ENCODE results near the gene NOCT. TPM values are rescaled to one million over a fixed set of nuclear protein-coding genes. Genes with fewer than 3 reads are reported as not detected.
"Not testable (repeated sequence)": the region's sequence is repeated elsewhere in the genome, so short reads cannot be mapped to it uniquely, and the experiment has no call there.

The NOCT gene
- total and polyA plus RNA-seq, 7 donors: 3.9 to 21.8 (median 11.4) TPM

DNA sequence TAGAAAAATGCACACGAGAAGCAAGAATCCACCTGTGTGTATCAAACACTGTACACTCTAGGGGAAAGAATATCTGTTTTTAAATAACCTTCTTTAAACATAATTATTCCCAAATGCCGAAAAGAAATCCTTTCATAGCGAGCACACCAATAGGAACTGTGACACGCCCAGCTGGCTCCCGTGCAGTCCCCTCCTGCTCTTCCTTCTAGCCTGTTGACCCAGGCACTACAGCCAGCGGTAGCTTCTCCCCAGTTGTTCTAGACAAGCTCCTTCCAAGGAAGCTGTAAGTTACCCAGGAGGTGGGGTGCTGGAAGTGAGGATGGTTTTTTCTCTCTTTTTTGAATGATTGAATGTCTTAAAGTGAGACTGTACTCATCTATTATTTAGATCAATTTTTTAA is 19.5 kb upstream of the NOCT start:
- TF ChIP-seq, protein P1, sequence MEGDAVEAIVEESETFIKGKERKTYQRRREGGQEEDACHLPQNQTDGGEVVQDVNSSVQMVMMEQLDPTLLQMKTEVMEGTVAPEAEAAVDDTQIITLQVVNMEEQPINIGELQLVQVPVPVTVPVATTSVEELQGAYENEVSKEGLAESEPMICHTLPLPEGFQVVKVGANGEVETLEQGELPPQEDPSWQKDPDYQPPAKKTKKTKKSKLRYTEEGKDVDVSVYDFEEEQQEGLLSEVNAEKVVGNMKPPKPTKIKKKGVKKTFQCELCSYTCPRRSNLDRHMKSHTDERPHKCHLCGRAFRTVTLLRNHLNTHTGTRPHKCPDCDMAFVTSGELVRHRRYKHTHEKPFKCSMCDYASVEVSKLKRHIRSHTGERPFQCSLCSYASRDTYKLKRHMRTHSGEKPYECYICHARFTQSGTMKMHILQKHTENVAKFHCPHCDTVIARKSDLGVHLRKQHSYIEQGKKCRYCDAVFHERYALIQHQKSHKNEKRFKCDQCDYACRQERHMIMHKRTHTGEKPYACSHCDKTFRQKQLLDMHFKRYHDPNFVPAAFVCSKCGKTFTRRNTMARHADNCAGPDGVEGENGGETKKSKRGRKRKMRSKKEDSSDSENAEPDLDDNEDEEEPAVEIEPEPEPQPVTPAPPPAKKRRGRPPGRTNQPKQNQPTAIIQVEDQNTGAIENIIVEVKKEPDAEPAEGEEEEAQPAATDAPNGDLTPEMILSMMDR (IDR thresholded peaks at IDR 0.05): no peak
- H3K27me3 ChIP-seq (ENCODE audit: insufficient read depth in 3 of 3, low read length in 2 of 3): no peaks in the 10 kb centered on the region
- H3K9me3 ChIP-seq: no peaks in the 10 kb centered on the region
- H3K4me1 ChIP-seq: no peaks in the 10 kb centered on the region
- intact Hi-C loops (cut with DNase I): no loop called here
- H3K4me3 ChIP-seq: no peak overlapping the region
- no peak overlapping the region for H3K27ac ChIP-seq
- ATAC-seq (no peak), DNase-seq (no peak)
- 72 to 78% (median 73%) methylated on average over 6 of the region's 6 CpGs for WGBS, 3 donors
- H3K36me3 ChIP-seq (ENCODE audit: insufficient read depth in 1 of 2, low read depth in 1 of 2): no peaks in the 10 kb centered on the region

DNA sequence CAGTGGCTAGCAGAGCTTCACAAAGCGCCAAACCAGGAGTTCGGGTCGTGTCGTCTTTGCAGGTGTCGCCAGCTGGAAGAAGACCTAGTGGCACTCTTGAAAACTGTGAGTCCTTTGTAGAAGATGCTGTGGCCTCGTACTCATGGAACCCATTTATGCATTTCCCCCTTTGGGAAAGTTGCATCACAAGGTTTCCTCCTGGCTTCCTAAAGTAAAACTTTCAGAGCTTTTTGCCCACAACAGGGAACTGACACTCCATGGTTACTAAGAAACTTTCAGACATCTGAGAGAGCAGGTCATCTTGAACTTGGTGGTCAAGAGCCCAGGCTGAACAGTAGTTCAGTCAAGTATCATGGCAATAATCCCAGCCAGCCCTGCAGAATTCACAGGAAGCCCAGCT is 15.9 kb upstream of the NOCT start:
- ATAC-seq (no peak), DNase-seq (no peak)
- Histone ChIP-seq H3K27ac (no peak overlapping the region), H3K4me3 (no peak overlapping the region), H3K36me3 (ENCODE audit: insufficient read depth in 1 of 2, low read depth in 1 of 2) (no peaks in the 10 kb centered on the region), H3K9me3 (no peaks in the 10 kb centered on the region), H3K4me1 (no peaks in the 10 kb centered on the region), H3K27me3 (ENCODE audit: insufficient read depth in 3 of 3, low read length in 2 of 3) (no peaks in the 10 kb centered on the region)
- 88 to 97% (median 90%) methylated on average over 6 of the region's 6 CpGs for WGBS, 3 donors
- intact Hi-C loops (cut with DNase I): no loop called here
- TF ChIP-seq, protein P1 (IDR thresholded peaks at IDR 0.05): no peak

DNA sequence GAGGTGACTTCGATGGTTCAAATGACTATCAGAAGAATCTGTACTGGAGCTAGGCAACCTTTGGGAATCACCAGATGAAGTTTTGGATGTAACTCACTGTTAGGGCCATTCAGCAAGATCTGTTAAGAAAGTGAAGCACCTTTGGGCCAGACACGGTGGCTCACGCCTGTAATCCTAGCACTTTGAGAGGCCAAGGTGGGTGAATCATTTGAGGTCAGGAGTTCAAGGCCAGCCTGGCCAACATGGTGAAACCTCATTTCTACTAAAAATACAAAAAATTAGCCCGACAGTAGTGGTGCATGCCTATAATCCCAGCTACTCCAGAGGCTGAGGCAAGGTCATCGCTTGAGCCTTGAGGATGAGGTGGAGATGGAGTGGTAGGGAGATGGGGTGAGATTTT is 15.4 kb upstream of the NOCT start:
- ATAC-seq; DNase-seq; H3K4me1 ChIP-seq; H3K27me3 ChIP-seq (ENCODE audit: insufficient read depth in 3 of 3, low read length in 2 of 3); H3K36me3 ChIP-seq (ENCODE audit: insufficient read depth in 1 of 2, low read depth in 1 of 2); H3K4me3 ChIP-seq; H3K9me3 ChIP-seq; intact Hi-C loops (cut with DNase I); H3K27ac ChIP-seq: not testable (repeated sequence)
- 94 to 96% (median 95%) methylated on average over 5 of the region's 5 CpGs for WGBS, 3 donors

DNA sequence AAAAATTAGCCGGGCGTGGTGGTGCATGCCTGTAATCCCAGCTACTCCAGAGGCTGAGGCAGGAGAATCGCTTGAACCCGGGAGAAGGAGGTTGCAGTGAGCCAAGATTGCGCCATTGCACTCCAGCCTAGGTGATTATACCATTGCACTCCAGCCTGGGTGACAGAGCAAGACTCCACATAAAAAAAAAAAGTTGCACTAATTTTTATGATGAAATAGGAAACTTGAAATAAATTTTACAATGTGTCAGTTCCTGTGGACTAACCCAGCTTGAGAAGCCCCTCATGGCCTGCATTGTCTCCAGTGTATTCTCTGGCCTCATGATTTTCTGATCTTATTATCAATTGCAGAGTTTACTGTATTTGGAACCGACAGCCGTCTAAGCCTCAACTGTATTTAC is 14.2 kb upstream of the NOCT start:
- H3K27me3 ChIP-seq (ENCODE audit: insufficient read depth in 3 of 3, low read length in 2 of 3); ATAC-seq; DNase-seq; H3K27ac ChIP-seq; H3K4me3 ChIP-seq; intact Hi-C loops (cut with DNase I); H3K36me3 ChIP-seq (ENCODE audit: insufficient read depth in 1 of 2, low read depth in 1 of 2); H3K9me3 ChIP-seq; H3K4me1 ChIP-seq: not testable (repeated sequence)
- WGBS, 3 donors: 90 to 92% (median 91%) methylated on average over 7 of the region's 7 CpGs

DNA sequence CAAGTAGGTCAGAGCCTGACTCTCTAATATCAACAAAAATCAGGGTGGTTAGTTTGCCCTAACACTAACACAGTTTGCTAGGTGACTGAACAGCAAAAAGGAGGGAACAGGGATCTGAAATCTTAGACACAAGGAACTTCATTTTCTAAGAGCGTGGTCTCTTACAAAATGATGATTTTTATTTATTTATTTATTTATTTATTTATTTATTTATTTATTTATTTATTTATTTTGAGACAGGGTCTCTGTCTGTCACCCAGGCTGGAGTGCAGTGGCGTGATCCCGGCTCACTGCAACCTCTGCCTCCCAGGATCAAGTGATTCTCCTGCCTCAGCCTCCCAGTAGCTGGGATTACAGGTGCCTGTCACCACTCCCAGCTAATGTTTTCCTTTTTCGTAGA is 11.9 kb upstream of the NOCT start:
- H3K27me3 ChIP-seq (ENCODE audit: insufficient read depth in 3 of 3, low read length in 2 of 3); intact Hi-C loops (cut with DNase I); DNase-seq; H3K9me3 ChIP-seq; H3K4me3 ChIP-seq; H3K36me3 ChIP-seq (ENCODE audit: insufficient read depth in 1 of 2, low read depth in 1 of 2); H3K27ac ChIP-seq; H3K4me1 ChIP-seq; ATAC-seq: not testable (repeated sequence)
- 87 to 98% (median 96%) methylated on average over 4 of the region's 4 CpGs for WGBS, 3 donors

DNA sequence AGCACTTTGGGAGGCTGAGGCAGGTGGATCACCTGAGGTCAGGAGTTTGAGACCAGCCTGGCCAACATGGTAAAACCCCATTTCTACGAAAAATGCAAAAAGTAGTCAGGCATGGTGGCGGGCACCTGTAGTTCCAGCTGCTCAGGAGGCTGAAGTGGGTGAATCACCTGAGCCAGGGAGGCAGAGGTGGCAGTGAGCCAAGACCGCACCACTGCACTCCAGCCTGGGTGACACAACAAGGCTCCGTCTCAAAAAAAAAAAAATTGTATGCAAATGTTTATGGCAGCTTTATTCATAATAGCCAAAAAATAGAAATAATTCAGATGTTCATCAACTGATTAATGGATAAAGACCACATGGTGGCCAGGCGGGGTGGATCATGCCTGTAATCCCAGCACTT is 9.8 kb upstream of the NOCT start:
- no peaks in the 10 kb centered on the region for H3K27me3 ChIP-seq (ENCODE audit: insufficient read depth in 3 of 3, low read length in 2 of 3)
- no peaks in the 10 kb centered on the region for H3K36me3 ChIP-seq (ENCODE audit: insufficient read depth in 1 of 2, low read depth in 1 of 2)
- intact Hi-C loops (cut with DNase I): no loop called here
- H3K4me3 ChIP-seq: no peak overlapping the region
- 93 to 99% (median 96%) methylated on average over 5 of the region's 5 CpGs for WGBS, 3 donors
- H3K27ac ChIP-seq: no peak overlapping the region
- TF ChIP-seq, protein P1 (IDR thresholded peaks at IDR 0.05): no peak
- DNase-seq (no peak), ATAC-seq (no peak)
- H3K4me1 ChIP-seq: no peaks in the 10 kb centered on the region
- peaks cover 6% of the 10 kb centered on the region for H3K9me3 ChIP-seq
